ENCODE results near the gene NARS2. TPM values are rescaled to one million over a fixed set of nuclear protein-coding genes. Genes with fewer than 3 reads are reported as not detected.

The NARS2 gene, protein sequence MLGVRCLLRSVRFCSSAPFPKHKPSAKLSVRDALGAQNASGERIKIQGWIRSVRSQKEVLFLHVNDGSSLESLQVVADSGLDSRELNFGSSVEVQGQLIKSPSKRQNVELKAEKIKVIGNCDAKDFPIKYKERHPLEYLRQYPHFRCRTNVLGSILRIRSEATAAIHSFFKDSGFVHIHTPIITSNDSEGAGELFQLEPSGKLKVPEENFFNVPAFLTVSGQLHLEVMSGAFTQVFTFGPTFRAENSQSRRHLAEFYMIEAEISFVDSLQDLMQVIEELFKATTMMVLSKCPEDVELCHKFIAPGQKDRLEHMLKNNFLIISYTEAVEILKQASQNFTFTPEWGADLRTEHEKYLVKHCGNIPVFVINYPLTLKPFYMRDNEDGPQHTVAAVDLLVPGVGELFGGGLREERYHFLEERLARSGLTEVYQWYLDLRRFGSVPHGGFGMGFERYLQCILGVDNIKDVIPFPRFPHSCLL
- 18.7 to 22.1 TPM (median 19.8 TPM) in 5 replicates for total RNA-seq (2022; extraction: Qiagen RNA extraction; ENCODE audit: low read depth)

DNA sequence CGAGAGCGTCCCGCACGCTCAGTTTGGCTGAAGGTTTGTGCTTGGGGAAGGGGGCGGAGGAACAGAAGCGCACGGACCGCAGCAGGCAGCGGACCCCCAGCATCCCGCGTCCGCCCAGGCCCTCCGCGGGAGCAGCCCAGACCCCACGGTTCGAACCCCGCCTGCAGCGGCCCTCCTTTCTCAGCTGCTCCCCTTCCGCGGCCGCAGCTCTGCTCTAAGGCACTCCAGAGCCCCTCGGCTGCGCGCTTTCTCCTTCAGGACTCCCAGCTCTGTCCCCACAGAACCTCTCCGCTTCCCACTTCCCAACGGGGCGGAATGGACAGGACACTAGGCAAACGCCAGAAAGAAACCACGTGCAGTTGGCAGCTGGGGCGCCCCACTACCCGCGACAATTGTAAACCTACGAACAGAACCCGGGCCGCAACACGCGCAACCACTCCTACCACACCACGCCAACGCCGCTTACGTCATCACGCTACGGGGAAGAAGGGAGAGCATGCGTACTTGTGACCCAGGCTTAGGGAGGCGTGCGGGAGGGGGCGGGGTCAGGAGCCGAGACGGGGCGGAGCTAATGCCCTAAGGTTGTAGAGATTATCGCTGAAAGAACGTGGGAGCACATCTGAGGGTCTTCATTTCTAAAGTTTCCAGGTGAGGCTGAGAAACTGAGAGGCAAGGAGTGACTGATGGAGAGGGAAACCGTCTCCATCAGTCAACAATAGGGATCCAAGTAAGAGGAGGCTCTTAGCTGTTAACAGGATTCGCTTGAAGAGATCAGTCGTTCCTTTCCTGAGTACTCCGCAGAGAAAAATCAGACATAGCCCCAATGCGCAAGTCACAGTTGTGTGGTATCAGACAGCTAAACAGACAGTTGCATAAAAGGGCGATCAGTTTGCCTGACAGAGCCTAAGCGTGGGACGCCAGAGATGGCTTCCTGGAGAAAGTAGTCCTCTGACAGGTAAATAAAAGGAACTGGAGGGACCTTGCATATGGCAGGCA lies at the start of gene NARS2:
Gene NARS2 (minus strand): TSS at position 479 of the 996 bp plus-strand sequence. CDS start 376 bp downstream, at position 103.

DNA sequence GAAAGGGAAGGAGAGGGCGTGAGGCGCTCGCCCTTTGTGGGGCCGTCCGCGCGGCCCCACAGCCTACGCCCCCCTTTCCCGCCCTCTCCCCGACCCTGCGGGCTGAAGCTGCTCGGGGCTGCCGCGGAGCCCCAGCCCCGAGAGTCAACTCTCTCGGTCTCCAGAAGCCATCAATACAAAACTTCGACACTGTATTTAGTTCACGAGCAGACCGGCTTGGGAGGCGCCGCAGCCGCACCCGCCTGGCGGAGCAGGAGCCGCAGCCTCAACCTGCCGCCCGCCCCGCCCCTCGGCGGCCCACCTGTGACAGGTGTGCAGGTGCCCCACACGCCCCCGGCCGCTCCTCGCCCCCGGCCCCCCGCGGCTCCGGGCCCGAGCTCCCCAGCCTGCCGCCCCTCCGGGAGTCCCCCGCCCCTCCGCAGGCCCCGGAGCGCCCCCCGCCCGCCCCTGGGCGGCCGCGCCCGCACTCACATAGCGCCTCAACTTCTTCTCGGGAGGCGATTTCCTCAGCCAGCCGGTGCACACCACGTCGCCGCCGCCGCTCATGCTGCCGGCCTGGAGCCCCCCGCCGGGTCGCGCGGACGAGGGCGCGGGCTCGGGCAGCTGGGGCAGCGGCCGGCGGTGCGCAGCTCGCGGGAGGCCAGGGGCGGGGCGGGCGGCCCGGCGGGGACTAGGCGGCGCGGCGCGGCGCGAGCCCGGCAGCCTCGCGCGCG lies 157.3 kb downstream of the NARS2 start, which contains the start of gene GAB2:
Gene GAB2 (minus strand): TSS at position 646 of the 713 bp plus-strand sequence. CDS start 100 bp downstream, at position 546.

Other genes starting within 250 kb of the NARS2 start
- gene GAB2, start 157.0 kb downstream of the NARS2 start, total RNA-seq (2022; extraction: Qiagen RNA extraction; ENCODE audit: low read depth) = 3.4 to 4.8 TPM (median 4.6 TPM) in 5 replicates

All from A549 treated with CpdA at 1 μM for 4 hours (cell line).